H1 (cell line): ENCODE measurements around the gene EEF2. TPM values are rescaled to one million over a fixed set of nuclear protein-coding genes. Genes with fewer than 3 reads are reported as not detected.

Experiments used
- ATF2 ChIP-seq: IDR thresholded peaks from 2 replicates; pipeline ENCODE4 v1.6.1; 2012; ENCODE audit warnings: low read length, inconsistent platforms
- BCL11A ChIP-seq, 2 experiments: IDR thresholded peaks; one replicate each; pipeline ENCODE4 v1.6.1; 2011; ENCODE audit warnings: low read depth in 2 of 2, low read length in 2 of 2, mild to moderate bottlenecking in 2 of 2
- CHD1 ChIP-seq: IDR thresholded peaks from 2 replicates; pipeline ENCODE4 v1.6.1; 2012; ENCODE audit warnings: low read depth, low read length, improper control_type of control experiment
- CTCF ChIP-seq, 3 experiments: IDR thresholded peaks; 1 replicate in 2 of 3; 2 replicates in 1 of 3; pipeline versions ENCODE4 v1.5.1 to v1.6.1; 2011; ENCODE audit warnings: low read length in 3 of 3, mild to moderate bottlenecking in 3 of 3, inconsistent platforms in 2 of 3, low read depth in 1 of 3, moderate library complexity in 1 of 3; ENCODE audit not compliant: insufficient read depth in 1 of 3; ENCODE audit errors: control extremely low read depth in 1 of 3
- E2F6 ChIP-seq: IDR thresholded peaks from 2 replicates; pipeline ENCODE4 v1.6.1; 2012; ENCODE audit warnings: inconsistent platforms
- EZH2 ChIP-seq: fragments of 200-600 bp; sonication (generic); IDR thresholded peaks from 2 replicates; pipeline ENCODE4 v1.7.1; 2012; ENCODE audit warnings: low read depth, mild to moderate bottlenecking, moderate library complexity, low read length, inconsistent platforms; ENCODE audit not compliant: severe bottlenecking
- GABPA ChIP-seq: IDR thresholded peaks from 2 replicates; pipeline ENCODE4 v1.6.1; 2011; ENCODE audit warnings: mild to moderate bottlenecking, low read length, moderate library complexity, borderline replicate concordance; ENCODE audit not compliant: insufficient read depth
- HDAC6 ChIP-seq: IDR thresholded peaks from one replicate; pipeline ENCODE4 v1.7.1; 2012; ENCODE audit warnings: low read depth, mild to moderate bottlenecking, inconsistent platforms, low read length, moderate library complexity
- JUN ChIP-seq: IDR thresholded peaks from 2 replicates; pipeline ENCODE4 v1.6.1; 2011; ENCODE audit warnings: low read depth, mild to moderate bottlenecking, improper control_type of control experiment, low read length
- MAX ChIP-seq: IDR thresholded peaks from 2 replicates; pipeline ENCODE4 v1.6.1; 2012; ENCODE audit warnings: inconsistent platforms
- NANOG ChIP-seq: IDR thresholded peaks from 2 replicates; pipeline ENCODE4 v1.6.1; 2011; ENCODE audit warnings: low read length, low read depth, mild to moderate bottlenecking, inconsistent platforms; ENCODE audit not compliant: insufficient read depth, poor library complexity, severe bottlenecking
- POLR2AphosphoS5 ChIP-seq: IDR thresholded peaks from 2 replicates; pipeline ENCODE4 v1.6.1; 2011; ENCODE audit warnings: low read depth, low read length
- RAD21 ChIP-seq, 2 experiments: IDR thresholded peaks in 1 of 2; conservative IDR thresholded peaks in 1 of 2; 2 replicates each; pipeline ENCODE4 v1.6.1; 2011; ENCODE audit warnings: low read depth in 2 of 2, low read length in 2 of 2, improper control_type of control experiment in 1 of 2, inconsistent platforms in 1 of 2, mild to moderate bottlenecking in 1 of 2, moderate library complexity in 1 of 2
- SIX5 ChIP-seq: IDR thresholded peaks from 2 replicates; pipeline ENCODE4 v1.6.1; 2011; ENCODE audit warnings: mild to moderate bottlenecking, low read depth, low read length
- USF2 ChIP-seq: IDR thresholded peaks from 2 replicates; pipeline ENCODE4 v1.6.1; 2011; ENCODE audit warnings: low read length, improper control_type of control experiment
- ZNF274 ChIP-seq: IDR thresholded peaks from 2 replicates; pipeline ENCODE4 v1.7.0; 2012; ENCODE audit warnings: low read length, borderline replicate concordance; ENCODE audit errors: extremely low read depth
- polyA plus RNA-seq, 7 experiments: library from polyadenylated mRNA; depleted of rRNA in 3 of 7; stranded (reverse) in 5 of 7; unstranded in 2 of 7; fragments of >200 nt in 5 of 7; fragments of 200-250 nt in 2 of 7; gene quantifications; 1 replicate in 5 of 7; 2 replicates in 1 of 7; 4 replicates in 1 of 7; pipeline versions ENCODE4 v1.2.1 to v1.2.3, GENCODE V29; 2011 to 2013; ENCODE audit warnings: missing spikeins in 2 of 7, mixed read lengths in 2 of 7
- total RNA-seq: library from RNA; stranded (reverse); fragmentation: NEBNext Ultra II Directional; extraction: Animal tissue kit (Norgen Biotek cat#: 25700); gene quantifications from 2 replicates; pipeline ENCODE4 v1.2.1, GENCODE V29; 2021

EEF2 gene
- total and polyA plus RNA-seq, 2 of the 8 experiments (the other 6 are each of a cell fraction or from before 2014, with no cell fraction given): 1,554 to 3,380 TPM

GRCh38 chr19:3986260-3987041 is 1.2 kb upstream of the EEF2 start (continued):
- TF ChIP-seq MAX: no peak
- TF ChIP-seq BCL11A (IDR thresholded peaks at IDR 0.05; ENCODE audit: low read depth in 2 of 2, low read length in 2 of 2): no peak
- TF ChIP-seq ATF2: peak; percentile 40; the same call in 1 of the 2 replicates
- no peak for TF ChIP-seq JUN
- TF ChIP-seq HDAC6: no peak
- TF ChIP-seq USF2: no peak
- no peak for TF ChIP-seq GABPA
- no peak for TF ChIP-seq EZH2
- TF ChIP-seq CHD1: no peak
- peak; percentile 67; the same call in 1 of the 2 replicates for TF ChIP-seq POLR2AphosphoS5
- no peak for TF ChIP-seq E2F6
- TF ChIP-seq ZNF274: no peak
- peak in 1 of 3 experiments; percentile 33; a peak in 2 of 4 replicates for TF ChIP-seq CTCF (IDR thresholded peaks at IDR 0.05; ENCODE audit: control extremely low read depth in 1 of 3, insufficient read depth in 1 of 3, low read depth in 1 of 3, low read length in 3 of 3)
- peak in 1 of 2 experiments; percentile 32; a peak in 2 of 4 replicates for TF ChIP-seq RAD21 (IDR thresholded peaks at IDR 0.05 in 1 of 2, conservative IDR thresholded peaks at IDR 0.05 in 1 of 2; ENCODE audit: low read depth in 2 of 2, low read length in 2 of 2)
- no peak for TF ChIP-seq SIX5
- TF ChIP-seq NANOG: no peak
